ENCODE measurements around the gene RICTOR. TPM values are rescaled to one million over a fixed set of nuclear protein-coding genes. Genes with fewer than 3 reads are reported as not detected.
"Not testable (repeated sequence)": the region's sequence is repeated elsewhere in the genome, so short reads cannot be mapped to it uniquely, and the experiment has no call there.

RICTOR gene
- total and polyA plus RNA-seq, 2 of the 4 experiments (the other 2 are of a cell fraction): 4.1 to 35.7 TPM

DNA sequence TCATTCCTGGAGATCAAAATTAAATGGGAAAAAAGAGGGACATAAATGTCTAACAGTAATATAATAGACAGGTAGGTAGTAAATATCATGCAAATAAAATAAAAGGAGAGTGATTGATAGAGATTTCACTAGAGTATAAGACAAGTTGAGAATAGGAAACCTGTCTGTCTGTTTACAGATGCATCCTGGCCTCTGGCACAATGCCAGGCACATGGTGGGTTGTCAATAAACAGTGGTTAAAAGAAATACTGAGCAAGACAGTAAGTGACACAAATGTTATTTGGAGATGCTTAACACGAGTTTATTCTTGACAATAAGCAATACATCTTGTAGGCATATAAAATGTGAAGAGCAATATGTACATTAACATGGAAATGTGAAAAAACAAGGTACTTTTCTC is 33.3 kb downstream of the RICTOR start:
- Histone ChIP-seq H3K14ac (replicated peaks; ENCODE audit: low read depth, low read length) (no peak overlapping the region), H4K91ac (ENCODE audit: insufficient read depth, low read depth, low read length) (no peak overlapping the region), H2BK5ac (ENCODE audit: low read depth, low read length, poor library complexity, severe bottlenecking) (no peak overlapping the region), H2AK5ac (ENCODE audit: low read depth, low read length) (no peak overlapping the region), H3K4me3 (ENCODE audit: insufficient read depth, low read depth, low read length) (no peak overlapping the region), H3K79me1 (ENCODE audit: low read depth in 1 of 2, low read length in 2 of 2) (peaks cover 6 to 26% of the 10 kb centered on the region in 2 experiments; a peak in 3 of 4 replicates), H3K27ac (ENCODE audit: insufficient read depth, low read length) (no peak overlapping the region), H3K18ac (ENCODE audit: low read depth, low read length) (no peak overlapping the region), H2BK15ac (ENCODE audit: low read depth, low read length) (no peak overlapping the region), H3K9me3 (ENCODE audit: control insufficient read depth, insufficient read depth, low read length) (no peaks in the 10 kb centered on the region), H3K23ac (ENCODE audit: low read depth, low read length) (no peak overlapping the region), H2AFZ (replicated peaks; ENCODE audit: low read length, poor library complexity) (no peak overlapping the region), H2BK20ac (ENCODE audit: low read depth, low read length) (no peak overlapping the region), H3K36me3 (ENCODE audit: control insufficient read depth, insufficient read depth, low read length) (no peaks in the 10 kb centered on the region), H3K56ac (ENCODE audit: extremely low read depth, insufficient read depth, low read length) (no peak overlapping the region), H3K9me1 (ENCODE audit: insufficient read depth, low read length) (0 out of 2 replicates have a peak, but pooled peaks cover 3% of the 10 kb centered on the region), H3K4me2 (ENCODE audit: low read depth, low read length) (no peak overlapping the region), H4K5ac (ENCODE audit: low read depth, low read length) (no peak overlapping the region), H4K8ac (ENCODE audit: low read depth in 2 of 2, low read length in 2 of 2) (no peak overlapping the region), H3K4me1 (ENCODE audit: control insufficient read depth, insufficient read depth, low read length) (peaks cover 3% of the 10 kb centered on the region; the same call in 1 of the 2 replicates), H4K20me1 (ENCODE audit: insufficient read depth, low read length) (peaks cover 28% of the 10 kb centered on the region; the same call in 1 of the 2 replicates), H3K4ac (ENCODE audit: low read depth, low read length) (no peak overlapping the region), H3K9ac (ENCODE audit: low read depth, low read length) (no peak overlapping the region), H2BK120ac (ENCODE audit: low read depth, low read length) (no peak overlapping the region), H3K27me3 (ENCODE audit: control insufficient read depth, insufficient read depth, low read length) (no peaks in the 10 kb centered on the region), H2AK9ac (replicated peaks; ENCODE audit: low read depth, low read length, poor library complexity) (no peak overlapping the region)
- DNase-seq (no peak), ATAC-seq (ENCODE audit: low read depth) (no peak)
- no CpG with 5 or more reads among the region's 1 CpG for WGBS, 2 experiments (ENCODE audit: extremely low coverage in 2 of 2, insufficient read length in 1 of 2)
- TF ChIP-seq MAFK (IDR thresholded peaks at IDR 0.05; ENCODE audit: low read depth, low read length) (no peak), MAZ (IDR thresholded peaks at IDR 0.05; ENCODE audit: borderline replicate concordance, low read depth, low read length) (no peak), CHD1 (IDR thresholded peaks at IDR 0.05; ENCODE audit: low read depth, low read length) (no peak)
- ChIA-PET POLR2A (ENCODE audit: unreplicated experiment) (no interaction called here), CTCF (interaction anchor here (1.0 kb wide), 1 partner anchor 10 kb away, joined by 3 read pairs; no protein-coding TSS in a partner anchor)
- dilution Hi-C loops (cut with HindIII; ENCODE audit: low sequenced_read_pairs, unreplicated experiment) (no loop called here), in situ Hi-C loops (cut with MboI; ENCODE audit: low sequenced_read_pairs) (no loop called here), intact Hi-C loops (cut with micrococcal nuclease) (no loop called here)
- no TSS peak for BruUV-seq (replicated peaks)

- H2AK9ac ChIP-seq (replicated peaks; ENCODE audit: low read depth, low read length, poor library complexity); H2BK15ac ChIP-seq (ENCODE audit: low read depth, low read length); H3K9ac ChIP-seq (ENCODE audit: low read depth, low read length); H3K4me3 ChIP-seq (ENCODE audit: insufficient read depth, low read depth, low read length); H2BK20ac ChIP-seq (ENCODE audit: low read depth, low read length); dilution Hi-C loops (cut with HindIII; ENCODE audit: low sequenced_read_pairs, unreplicated experiment); H3K27ac ChIP-seq (ENCODE audit: insufficient read depth, low read length); H3K4me1 ChIP-seq (ENCODE audit: control insufficient read depth, insufficient read depth, low read length); H3K9me1 ChIP-seq (ENCODE audit: insufficient read depth, low read length); H2AK5ac ChIP-seq (ENCODE audit: low read depth, low read length); H2AFZ ChIP-seq (replicated peaks; ENCODE audit: low read length, poor library complexity); POLR2A ChIA-PET (ENCODE audit: unreplicated experiment); H3K18ac ChIP-seq (ENCODE audit: low read depth, low read length); H3K56ac ChIP-seq (ENCODE audit: extremely low read depth, insufficient read depth, low read length); H4K5ac ChIP-seq (ENCODE audit: low read depth, low read length); H3K23ac ChIP-seq (ENCODE audit: low read depth, low read length); H4K8ac ChIP-seq (ENCODE audit: low read depth in 2 of 2, low read length in 2 of 2); H4K91ac ChIP-seq (ENCODE audit: insufficient read depth, low read depth, low read length); H2BK5ac ChIP-seq (ENCODE audit: low read depth, low read length, poor library complexity, severe bottlenecking); H3K9me3 ChIP-seq (ENCODE audit: control insufficient read depth, insufficient read depth, low read length); H3K27me3 ChIP-seq (ENCODE audit: control insufficient read depth, insufficient read depth, low read length); H3K14ac ChIP-seq (replicated peaks; ENCODE audit: low read depth, low read length); H3K4ac ChIP-seq (ENCODE audit: low read depth, low read length); CTCF ChIA-PET; intact Hi-C loops (cut with micrococcal nuclease); ATAC-seq (ENCODE audit: low read depth); H3K36me3 ChIP-seq (ENCODE audit: control insufficient read depth, insufficient read depth, low read length); H2BK120ac ChIP-seq (ENCODE audit: low read depth, low read length); in situ Hi-C loops (cut with MboI; ENCODE audit: low sequenced_read_pairs); H3K4me2 ChIP-seq (ENCODE audit: low read depth, low read length); BruUV-seq (replicated peaks); DNase-seq: not testable (repeated sequence)
- Histone ChIP-seq H3K79me1 (ENCODE audit: low read depth in 1 of 2, low read length in 2 of 2) (peaks cover 12 to 32% of the 10 kb centered on the region in 2 experiments), H4K20me1 (ENCODE audit: insufficient read depth, low read length) (peaks cover 22% of the 10 kb centered on the region; the same call in 1 of the 2 replicates)
- WGBS, 2 experiments (ENCODE audit: extremely low coverage in 2 of 2, insufficient read length in 1 of 2): 100% methylated on average over 2 of the region's 12 CpGs; no CpG with 5 or more reads in 1 of the 2 experiments
These were observed 39.7 kb downstream of the RICTOR start for GRCh38 chr5:39034493-39034892.
